ENCODE data around the gene BMPR2. TPM values are rescaled to one million over a fixed set of nuclear protein-coding genes. Genes with fewer than 3 reads are reported as not detected.

BMPR2 gene
- total and polyA plus RNA-seq, 2 experiments from 2014 or later: 12.5 to 42.2 TPM

DNA sequence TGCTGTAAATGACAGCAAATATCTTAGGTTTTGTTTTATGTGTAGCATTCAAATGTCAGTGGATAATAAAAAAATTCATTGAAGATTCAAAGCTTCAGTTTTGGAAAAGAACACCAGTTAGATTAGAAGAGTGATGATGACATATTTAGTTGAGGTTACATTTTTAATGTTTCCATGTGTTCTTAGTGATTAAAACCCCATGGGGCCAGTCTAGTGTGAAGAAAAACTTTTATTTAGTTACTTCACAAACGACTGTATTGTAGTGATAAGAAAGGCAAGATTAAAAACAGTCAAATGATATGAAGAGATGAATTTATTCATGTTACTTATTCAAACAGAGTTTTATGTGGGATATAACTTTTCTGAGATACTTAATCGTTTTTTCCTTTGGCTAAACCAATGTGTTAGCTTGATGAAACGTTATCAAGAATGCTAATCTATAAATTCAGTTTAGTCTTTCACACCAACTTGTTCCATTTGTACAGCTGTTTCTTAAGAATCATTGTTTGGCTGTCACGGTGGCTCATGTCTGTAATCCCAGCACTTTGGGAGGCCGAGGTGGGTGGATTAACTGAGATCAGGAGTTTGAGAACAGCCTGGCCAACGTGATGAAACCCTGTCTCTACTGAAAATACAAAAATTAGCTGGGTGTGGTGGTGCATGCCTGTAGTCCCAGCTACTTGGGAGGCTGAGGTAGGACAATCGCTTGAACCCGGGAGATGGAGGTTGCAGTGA is 11.6 kb downstream of the BMPR2 start:
- H3K36me3 ChIP-seq (replicated peaks; ENCODE audit: insufficient read depth, low read depth): no peaks in the 10 kb centered on the region
- no peak overlapping the region for H2AFZ ChIP-seq
- no peak overlapping the region for H3K27ac ChIP-seq
- 72% methylated on average over 8 of the region's 8 CpGs for WGBS (ENCODE audit: low lambda C conversion rate, missing lambda C conversion rate)
- TF ChIP-seq, protein P1, sequence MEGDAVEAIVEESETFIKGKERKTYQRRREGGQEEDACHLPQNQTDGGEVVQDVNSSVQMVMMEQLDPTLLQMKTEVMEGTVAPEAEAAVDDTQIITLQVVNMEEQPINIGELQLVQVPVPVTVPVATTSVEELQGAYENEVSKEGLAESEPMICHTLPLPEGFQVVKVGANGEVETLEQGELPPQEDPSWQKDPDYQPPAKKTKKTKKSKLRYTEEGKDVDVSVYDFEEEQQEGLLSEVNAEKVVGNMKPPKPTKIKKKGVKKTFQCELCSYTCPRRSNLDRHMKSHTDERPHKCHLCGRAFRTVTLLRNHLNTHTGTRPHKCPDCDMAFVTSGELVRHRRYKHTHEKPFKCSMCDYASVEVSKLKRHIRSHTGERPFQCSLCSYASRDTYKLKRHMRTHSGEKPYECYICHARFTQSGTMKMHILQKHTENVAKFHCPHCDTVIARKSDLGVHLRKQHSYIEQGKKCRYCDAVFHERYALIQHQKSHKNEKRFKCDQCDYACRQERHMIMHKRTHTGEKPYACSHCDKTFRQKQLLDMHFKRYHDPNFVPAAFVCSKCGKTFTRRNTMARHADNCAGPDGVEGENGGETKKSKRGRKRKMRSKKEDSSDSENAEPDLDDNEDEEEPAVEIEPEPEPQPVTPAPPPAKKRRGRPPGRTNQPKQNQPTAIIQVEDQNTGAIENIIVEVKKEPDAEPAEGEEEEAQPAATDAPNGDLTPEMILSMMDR (IDR thresholded peaks at IDR 0.05; ENCODE audit: poor library complexity): no peak
- TF ChIP-seq EZH2 (IDR thresholded peaks at IDR 0.05; ENCODE audit: borderline replicate concordance): no peak
- TF ChIP-seq EZH2phosphoT487 (IDR thresholded peaks at IDR 0.05; ENCODE audit: low read depth, severe bottlenecking, unreplicated experiment): no peak
- H3K27me3 ChIP-seq: no peaks in the 10 kb centered on the region
- peaks cover 100% of the 10 kb centered on the region for H3K79me2 ChIP-seq
- no peaks in the 10 kb centered on the region for H3K9me3 ChIP-seq (ENCODE audit: low read depth)
- no peak for DNase-seq (ENCODE audit: low spot score)
- no peak overlapping the region for H3K4me3 ChIP-seq
- no peak overlapping the region for H3K4me2 ChIP-seq
- peaks cover 76% of the 10 kb centered on the region for H4K20me1 ChIP-seq (ENCODE audit: insufficient read depth, poor library complexity, severe bottlenecking)
- H3K9me2 ChIP-seq (replicated peaks; ENCODE audit: insufficient read depth): no peaks in the 10 kb centered on the region
- no peaks in the 10 kb centered on the region for H3K4me1 ChIP-seq (ENCODE audit: insufficient read depth)

DNA sequence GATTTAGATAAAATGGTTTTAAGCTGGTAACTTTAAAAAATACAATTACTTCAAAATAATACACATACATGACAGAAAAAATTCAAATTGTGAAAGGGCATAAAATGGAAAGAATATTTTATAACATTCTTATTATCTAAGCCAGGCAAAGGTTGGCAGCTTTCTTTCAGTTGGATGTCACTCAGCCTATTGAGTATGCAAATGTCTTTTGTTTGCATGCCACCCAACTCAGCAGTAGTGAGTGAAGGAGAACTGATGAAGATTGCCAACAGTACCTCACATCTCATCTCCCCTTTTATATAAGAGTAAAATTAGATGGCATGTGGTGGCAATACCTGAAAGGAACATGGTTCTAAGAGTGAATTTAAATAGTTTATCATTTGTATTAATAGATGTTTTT is 24.8 kb downstream of the BMPR2 start:
- H3K4me3 ChIP-seq: no peak overlapping the region
- no peak overlapping the region for H2AFZ ChIP-seq
- no peak overlapping the region for H3K4me2 ChIP-seq
- peaks cover 70% of the 10 kb centered on the region for H4K20me1 ChIP-seq (ENCODE audit: insufficient read depth, poor library complexity, severe bottlenecking)
- peaks cover 99% of the 10 kb centered on the region for H3K79me2 ChIP-seq
- no peaks in the 10 kb centered on the region for H3K27me3 ChIP-seq
- no peaks in the 10 kb centered on the region for H3K9me2 ChIP-seq (replicated peaks; ENCODE audit: insufficient read depth)
- H3K9me3 ChIP-seq (ENCODE audit: low read depth): no peaks in the 10 kb centered on the region
- H3K4me1 ChIP-seq (ENCODE audit: insufficient read depth): no peaks in the 10 kb centered on the region
- no peak overlapping the region for H3K27ac ChIP-seq
- DNase-seq (ENCODE audit: low spot score): no peak
- no peaks in the 10 kb centered on the region for H3K36me3 ChIP-seq (replicated peaks; ENCODE audit: insufficient read depth, low read depth)
- no peak for TF ChIP-seq EZH2 (IDR thresholded peaks at IDR 0.05; ENCODE audit: borderline replicate concordance)
- no peak for TF ChIP-seq EZH2phosphoT487 (IDR thresholded peaks at IDR 0.05; ENCODE audit: low read depth, severe bottlenecking, unreplicated experiment)
- TF ChIP-seq, protein P1 (IDR thresholded peaks at IDR 0.05; ENCODE audit: poor library complexity): no peak

DNA sequence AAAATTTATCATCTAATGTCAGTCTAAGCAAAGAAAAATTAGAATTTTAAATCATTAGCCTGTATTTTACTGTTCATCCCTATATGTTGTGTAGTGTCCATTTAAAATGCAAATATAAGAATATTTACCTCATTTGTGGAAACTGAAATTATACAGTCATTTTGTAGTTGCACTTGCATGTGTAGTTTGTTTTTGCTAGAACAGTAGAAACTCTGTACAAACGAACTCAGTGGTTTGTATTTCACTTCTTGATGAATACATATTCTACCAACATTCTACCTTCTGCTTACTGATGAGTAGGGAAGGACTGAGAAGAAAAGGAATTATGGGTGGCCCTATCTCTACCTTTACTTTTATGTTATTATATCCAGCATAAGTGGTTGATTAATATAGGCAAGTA is 29.7 kb downstream of the BMPR2 start:
- DNase-seq (ENCODE audit: low spot score): no peak
- Histone ChIP-seq H4K20me1 (ENCODE audit: insufficient read depth, poor library complexity, severe bottlenecking) (peaks cover 53% of the 10 kb centered on the region), H3K36me3 (replicated peaks; ENCODE audit: insufficient read depth, low read depth) (no peaks in the 10 kb centered on the region), H3K9me3 (ENCODE audit: low read depth) (no peaks in the 10 kb centered on the region), H3K79me2 (peaks cover 100% of the 10 kb centered on the region), H3K4me1 (ENCODE audit: insufficient read depth) (no peaks in the 10 kb centered on the region), H3K4me2 (no peak overlapping the region), H3K27me3 (no peaks in the 10 kb centered on the region), H2AFZ (no peak overlapping the region), H3K4me3 (no peak overlapping the region), H3K27ac (no peak overlapping the region), H3K9me2 (replicated peaks; ENCODE audit: insufficient read depth) (no peaks in the 10 kb centered on the region)
- TF ChIP-seq, protein P1 (IDR thresholded peaks at IDR 0.05; ENCODE audit: poor library complexity): no peak
- TF ChIP-seq EZH2phosphoT487 (IDR thresholded peaks at IDR 0.05; ENCODE audit: low read depth, severe bottlenecking, unreplicated experiment) (no peak), EZH2 (IDR thresholded peaks at IDR 0.05; ENCODE audit: borderline replicate concordance) (no peak)
- WGBS (ENCODE audit: low lambda C conversion rate, missing lambda C conversion rate): 89% methylated on average over 1 of the region's 1 CpG

Measured in hepatocyte (in vitro differentiated cells).